GM18505 (cell line): Measurements from ENCODE around the gene NBEA.
"Not testable (repeated sequence)": the region's sequence is repeated elsewhere in the genome, so short reads cannot be mapped to it uniquely, and the experiment has no call there.

Source experiments
- ATAC-seq: cut with Tn5 transposase; IDR thresholded peaks from one replicate; pipeline ENCODE4 v1.9.1; 2021; ENCODE audit not compliant: unreplicated experiment
- POLR2A ChIP-seq: IDR thresholded peaks from 4 replicates; pipeline ENCODE4 v1.6.1; 2011; ENCODE audit warnings: borderline replicate concordance; ENCODE audit not compliant: insufficient read depth, insufficient read length; ENCODE audit errors: extremely low read depth

The NBEA gene

GRCh38 chr13:35388441-35389355 lies 446.6 kb downstream of the NBEA start:
- TF ChIP-seq POLR2A = no peak
- no peak for ATAC-seq

DNA sequence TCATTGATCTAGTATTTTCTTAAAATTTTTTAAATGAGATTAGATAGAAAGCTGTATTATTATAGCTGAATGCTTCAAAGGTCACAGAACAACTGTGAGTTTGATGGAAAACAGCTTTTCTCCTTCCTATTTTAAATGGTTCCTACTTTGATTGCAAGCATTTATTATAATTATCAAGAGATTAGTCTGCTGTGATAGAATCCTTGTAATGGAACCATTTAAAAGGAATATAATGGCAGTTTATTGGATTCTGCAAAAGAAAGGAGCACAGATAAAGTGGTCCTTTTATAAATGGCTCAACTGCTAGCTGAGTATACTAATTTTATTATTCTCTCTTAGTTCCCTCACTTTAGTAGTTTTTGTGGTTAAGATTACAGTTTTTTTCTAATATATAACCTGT lies 447.5 kb downstream of the NBEA start:
- no peak for TF ChIP-seq POLR2A
- no peak for ATAC-seq

- no peak for ATAC-seq
- TF ChIP-seq POLR2A = no peak
Measured at GRCh38 chr13:35392768-35393167, 450.7 kb downstream of the NBEA start.

GRCh38 chr13:35393886-35394285 lies 451.8 kb downstream of the NBEA start:
- no peak for TF ChIP-seq POLR2A
- ATAC-seq = no peak

GRCh38 chr13:35408285-35408684 lies 466.2 kb downstream of the NBEA start:
- ATAC-seq = not testable (repeated sequence)

- no peak for ATAC-seq
- TF ChIP-seq POLR2A = no peak
Measured at GRCh38 chr13:35411059-35411744, 469.1 kb downstream of the NBEA start.

DNA sequence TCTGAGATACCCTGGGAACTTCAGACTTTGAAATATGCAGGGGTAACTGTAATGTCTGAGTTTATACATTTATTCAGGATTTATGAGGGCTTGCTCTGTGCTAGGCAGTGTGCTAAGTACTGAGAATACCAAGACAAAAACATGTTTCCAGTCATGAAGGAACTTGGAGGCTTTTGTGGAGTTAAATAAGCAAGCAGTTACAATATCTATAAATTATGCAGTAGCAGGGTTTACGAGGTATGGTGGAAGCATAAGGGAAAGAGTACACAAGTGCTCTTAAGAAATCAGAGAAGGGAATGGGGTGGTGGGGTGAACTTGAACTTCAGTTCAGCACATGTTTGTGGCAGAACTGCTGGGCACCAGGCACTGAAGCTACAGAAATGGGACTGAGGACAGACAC lies 506.4 kb downstream of the NBEA start:
- no peak for ATAC-seq
- TF ChIP-seq POLR2A = no peak

- no peak for ATAC-seq
- TF ChIP-seq POLR2A = no peak
Measured at GRCh38 chr13:35449821-35450220, 507.8 kb downstream of the NBEA start.

GRCh38 chr13:35455022-35455421 lies 513.0 kb downstream of the NBEA start:
- TF ChIP-seq POLR2A = no peak
- no peak for ATAC-seq

DNA sequence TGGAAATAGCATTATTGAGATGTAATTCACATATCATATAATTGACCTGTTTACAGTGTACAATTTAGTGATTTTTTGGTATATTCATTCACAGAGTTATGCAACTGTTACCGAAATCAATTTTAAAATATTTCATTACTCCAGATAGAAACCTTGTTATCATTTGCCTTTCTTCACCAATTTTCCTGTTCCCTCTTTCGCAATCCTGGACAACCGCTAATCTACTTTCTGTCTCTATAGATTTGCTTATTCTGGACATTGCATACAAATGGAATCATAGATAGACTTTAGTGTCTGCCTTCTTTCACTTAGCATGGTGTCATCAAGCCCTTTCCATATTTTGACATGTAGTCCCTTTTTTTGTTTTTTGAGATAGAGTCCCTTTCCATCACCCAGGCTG lies 515.2 kb downstream of the NBEA start:
- ATAC-seq = no peak
- no peak for TF ChIP-seq POLR2A

GRCh38 chr13:35460061-35460460 lies 518.0 kb downstream of the NBEA start:
- ATAC-seq = no peak
- no peak for TF ChIP-seq POLR2A

DNA sequence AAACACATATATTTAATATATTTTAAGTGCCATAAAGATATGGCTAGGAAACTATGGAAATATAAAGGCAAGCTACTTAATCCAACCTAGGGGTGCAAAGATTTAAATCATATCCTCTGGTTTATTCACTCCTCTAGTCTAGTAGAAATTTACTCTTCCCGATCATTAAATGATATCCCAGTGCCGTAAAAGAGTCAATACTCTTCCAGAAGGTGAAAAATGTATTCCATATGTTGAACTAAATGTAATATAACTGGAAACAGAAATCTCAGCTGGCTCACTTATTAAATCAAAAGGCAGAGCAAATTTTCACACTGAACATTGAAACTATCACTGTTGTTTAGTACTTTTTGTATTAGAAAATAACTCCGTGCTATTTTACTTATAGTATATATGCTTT lies 523.3 kb downstream of the NBEA start:
- no peak for ATAC-seq
- TF ChIP-seq POLR2A = no peak

DNA sequence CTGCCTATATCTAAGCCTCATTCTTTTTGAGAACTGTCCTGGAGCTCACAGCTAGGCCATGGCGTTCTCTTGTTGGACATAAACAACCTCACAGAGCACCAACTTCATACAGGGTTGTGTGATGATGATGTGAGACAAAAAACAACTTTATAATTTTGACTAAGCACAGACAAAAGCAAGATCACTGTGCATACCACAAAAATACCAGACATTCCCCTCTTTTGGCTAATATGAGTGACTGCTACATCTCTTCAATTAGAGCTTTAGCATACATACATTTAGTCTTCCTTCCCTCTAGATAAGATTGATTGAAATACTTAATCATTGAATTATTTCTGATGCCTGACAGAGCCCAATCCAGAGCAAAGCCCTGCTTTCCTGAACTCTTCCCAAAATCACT lies 526.1 kb downstream of the NBEA start:
- TF ChIP-seq POLR2A = no peak
- ATAC-seq = no peak
